Activated naive CD4-positive, alpha-beta T cell treated with anti-CD3 and anti-CD28 coated beads, Interleukin-2, amount 10 ng/mL, durations not matched to agents 7 days and 5 days (primary cell): ENCODE results near the gene MYL12A.
"Not testable (repeated sequence)": the region's sequence is repeated elsewhere in the genome, so short reads cannot be mapped to it uniquely, and the experiment has no call there.

ENCODE experiments used
- CTCF ChIA-PET: fragments of 350-600 bp; sonication (Branson Sonifier 250); formaldehyde crosslinking; loops from one replicate; lab custom pipeline; 2021; ENCODE audit warnings: antibody characterized with exemption; lab: Charles Lee
- DNase-seq: peaks from one replicate; pipeline ENCODE4 v3.0.0-alpha.2; 2020
- H3K27ac Mint-ChIP-seq: one replicate; pipeline ENCODE4 v1.8.0; 2021; ENCODE audit warnings: mild to moderate bottlenecking, moderate library complexity, mixed read lengths
- H3K27me3 Mint-ChIP-seq: one replicate; pipeline ENCODE4 v1.8.0; 2021; ENCODE audit warnings: mild to moderate bottlenecking, mixed read lengths
- H3K36me3 Mint-ChIP-seq: one replicate; pipeline ENCODE4 v1.8.0; 2021; ENCODE audit warnings: mixed read lengths
- H3K4me1 Mint-ChIP-seq: one replicate; pipeline ENCODE4 v1.8.0; 2021; ENCODE audit warnings: mixed read lengths
- H3K4me3 Mint-ChIP-seq: one replicate; pipeline ENCODE4 v1.8.0; 2021; ENCODE audit warnings: mild to moderate bottlenecking, moderate library complexity, mixed read lengths
- H3K9me3 Mint-ChIP-seq: one replicate; pipeline ENCODE4 v1.8.0; 2021; ENCODE audit warnings: mixed read lengths

MYL12A gene

DNA sequence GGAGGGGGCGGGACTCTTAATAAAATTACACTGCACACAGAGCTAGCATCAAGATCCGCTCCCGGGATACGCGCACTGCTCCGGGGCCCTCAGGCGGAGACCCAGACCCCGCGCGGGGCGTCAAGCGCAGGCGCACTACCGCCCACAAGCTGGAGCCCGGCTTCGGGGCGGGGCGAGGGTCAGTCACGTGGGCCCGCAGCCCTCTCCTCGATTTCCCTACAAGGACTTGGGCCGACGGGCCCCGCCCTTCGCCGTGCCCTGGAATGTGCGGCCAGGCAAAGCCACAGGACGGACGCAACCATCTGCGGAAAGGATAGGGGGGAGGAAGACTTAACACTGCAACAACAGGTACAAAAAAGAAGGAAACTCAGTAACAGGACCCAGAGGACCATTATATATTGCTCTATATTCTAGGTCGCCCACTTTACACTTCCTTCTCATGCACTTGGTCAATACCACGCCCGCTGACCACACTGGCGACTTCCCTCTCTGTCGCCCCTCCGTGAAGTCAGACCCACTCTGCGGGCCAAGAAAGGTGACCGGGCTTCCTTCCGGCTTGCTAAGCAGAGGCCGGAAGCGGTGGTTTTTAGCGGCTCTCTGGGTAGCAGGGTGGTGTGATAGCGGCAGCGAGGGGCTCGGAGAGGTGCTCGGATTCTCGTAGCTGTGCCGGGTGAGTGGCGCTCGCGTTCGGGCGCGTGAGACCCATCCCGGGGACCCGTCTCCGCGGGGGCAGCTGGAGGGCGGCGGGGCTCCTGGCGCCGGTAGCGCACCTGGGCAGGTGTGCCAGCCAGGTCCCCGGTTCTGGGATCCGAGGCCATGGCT is at the start of gene MYL12A:
Gene MYL12A, plus strand, starts transcription at position 562 of the 822 bp plus-strand sequence. CDS start 5,447 bp downstream, outside the sequence.
- H3K4me1 Mint-ChIP-seq, result peaks cover 39% of the 10 kb centered on the region
- DNase-seq, result peak; percentile 98

DNA sequence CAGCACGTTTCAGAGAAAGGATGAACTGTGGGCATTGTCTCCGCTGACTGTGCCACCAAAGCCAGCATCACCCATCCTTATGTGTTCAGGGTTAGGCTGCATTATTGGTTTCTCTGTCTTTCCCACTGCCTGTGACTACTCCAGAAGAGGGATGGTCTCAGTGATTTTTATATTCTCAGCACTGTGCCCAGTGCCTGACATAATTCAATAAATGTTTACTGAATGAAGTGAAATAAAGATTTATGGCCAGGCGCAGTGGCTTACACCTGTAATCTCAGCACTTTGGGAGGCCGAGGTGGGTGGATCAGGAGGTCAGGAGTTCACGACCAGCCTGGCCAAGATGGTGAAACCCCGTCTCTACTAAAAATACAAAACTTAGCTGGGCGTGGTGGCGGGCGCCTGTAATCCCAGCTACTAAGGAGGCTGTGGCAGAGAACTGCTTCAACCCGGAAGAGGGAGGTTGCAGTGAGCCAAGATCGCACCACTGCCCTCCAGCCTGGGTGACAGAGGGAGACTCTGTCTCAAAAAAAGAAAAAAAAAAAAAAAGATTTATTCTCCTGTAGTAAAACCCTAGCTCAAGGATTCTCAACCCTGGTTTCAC is 49.2 kb upstream of the MYL12A start:
- H3K4me1 Mint-ChIP-seq, DNase-seq, H3K36me3 Mint-ChIP-seq, H3K4me3 Mint-ChIP-seq, H3K9me3 Mint-ChIP-seq, H3K27ac Mint-ChIP-seq, CTCF ChIA-PET, H3K27me3 Mint-ChIP-seq: not testable (repeated sequence)

More for the DNA sequence above, at the start of gene MYL12A:
- Mint-ChIP-seq H3K4me3 (peak within 1 kb of the TSS; percentile 88), H3K27me3 (peaks cover 7% of the 10 kb centered on the region), H3K27ac (peak within 1 kb of the TSS; percentile 99), H3K36me3 (peaks cover 30% of the 10 kb centered on the region), H3K9me3 (peaks cover under 1% of the 10 kb centered on the region)
- CTCF ChIA-PET, result interaction anchor here (0.7 to 4.4 kb wide), 19 partner anchors 9 to 419 kb away, joined by 3 to 46 read pairs (median 5); no protein-coding TSS in a partner anchor

DNA sequence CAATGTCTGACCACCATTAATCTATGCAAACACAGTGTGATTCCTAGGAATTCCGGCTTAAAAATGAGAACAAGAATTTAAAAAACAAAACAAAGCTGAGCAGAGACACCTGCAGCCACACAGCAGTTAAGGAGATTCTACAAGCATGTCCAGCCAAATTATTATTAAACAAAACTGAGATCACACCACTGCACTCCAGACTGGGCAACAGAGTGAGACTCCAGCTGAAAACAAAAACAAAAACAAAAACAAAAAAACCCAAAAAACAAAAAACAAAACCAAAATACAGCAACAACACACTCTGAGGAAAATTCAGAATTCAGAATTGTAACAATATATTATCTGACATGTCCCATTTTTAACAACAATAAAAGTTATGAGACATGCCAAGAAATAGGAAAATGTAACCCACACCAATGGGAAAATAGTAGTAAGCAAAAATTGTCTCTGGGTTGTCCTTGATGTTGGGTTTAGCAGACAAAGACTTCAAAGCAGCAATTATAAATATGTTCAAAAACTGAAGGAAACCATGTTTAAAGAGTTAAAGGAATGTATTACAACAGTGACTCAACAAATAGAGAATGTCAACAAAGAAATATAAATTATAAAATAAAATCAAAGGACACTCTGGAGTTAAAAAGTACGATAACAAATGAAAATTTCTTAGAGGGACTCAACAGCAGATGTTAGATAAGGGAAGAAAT is 47.5 kb upstream of the MYL12A start:
- Mint-ChIP-seq H3K27ac (no peak overlapping the region), H3K27me3 (peaks cover 9% of the 10 kb centered on the region), H3K9me3 (no peaks in the 10 kb centered on the region), H3K4me3 (no peak overlapping the region), H3K36me3 (peaks cover 2% of the 10 kb centered on the region), H3K4me1 (no peaks in the 10 kb centered on the region)
- no peak for DNase-seq
- CTCF ChIA-PET, result no interaction called here

DNA sequence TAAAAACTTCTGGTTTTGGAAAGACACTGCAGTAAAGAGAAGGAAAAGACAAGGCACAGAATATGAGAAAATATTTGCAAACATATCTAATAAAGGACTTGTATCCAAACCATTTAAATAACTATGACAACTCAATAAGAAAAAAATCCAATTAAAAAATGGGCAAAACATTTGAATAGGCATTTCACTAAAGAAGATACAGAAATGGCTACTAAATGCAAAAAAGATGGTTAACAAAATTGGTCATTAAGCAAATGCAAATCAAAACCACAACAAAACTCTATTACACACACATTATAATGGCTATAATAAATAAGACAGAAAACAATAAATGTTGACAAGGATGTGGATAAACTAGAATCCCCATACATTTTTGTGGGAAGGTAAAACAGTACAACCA is 42.4 kb upstream of the MYL12A start:
- CTCF ChIA-PET, result no interaction called here
- Mint-ChIP-seq H3K4me1 (no peaks in the 10 kb centered on the region), H3K4me3 (no peak overlapping the region), H3K27ac (no peak overlapping the region), H3K9me3 (peaks cover 2% of the 10 kb centered on the region), H3K27me3 (no peaks in the 10 kb centered on the region), H3K36me3 (peaks cover 2% of the 10 kb centered on the region)
- DNase-seq, result no peak

DNA sequence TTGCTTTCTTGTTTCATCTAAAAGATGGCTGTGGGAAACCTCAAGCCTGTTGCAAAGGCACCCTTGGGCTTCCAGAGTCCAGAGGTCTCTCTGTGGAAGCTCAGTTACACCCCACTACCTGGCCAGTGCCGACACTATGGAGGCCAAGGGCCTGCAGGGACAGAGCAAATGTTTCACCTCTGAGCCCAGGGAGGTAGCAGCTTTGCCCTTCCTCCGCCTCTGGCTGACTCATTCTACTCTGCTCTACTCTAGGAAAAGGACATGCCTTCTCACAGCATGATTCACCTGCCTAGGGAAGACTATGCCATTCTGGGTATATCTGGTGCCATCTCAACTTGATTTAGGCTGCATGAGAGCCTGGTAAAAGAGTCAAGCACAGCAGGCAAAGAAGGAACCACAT is 40.0 kb upstream of the MYL12A start:
- H3K27ac Mint-ChIP-seq, result no peak overlapping the region
- H3K36me3 Mint-ChIP-seq, result peaks cover 4% of the 10 kb centered on the region

DNA sequence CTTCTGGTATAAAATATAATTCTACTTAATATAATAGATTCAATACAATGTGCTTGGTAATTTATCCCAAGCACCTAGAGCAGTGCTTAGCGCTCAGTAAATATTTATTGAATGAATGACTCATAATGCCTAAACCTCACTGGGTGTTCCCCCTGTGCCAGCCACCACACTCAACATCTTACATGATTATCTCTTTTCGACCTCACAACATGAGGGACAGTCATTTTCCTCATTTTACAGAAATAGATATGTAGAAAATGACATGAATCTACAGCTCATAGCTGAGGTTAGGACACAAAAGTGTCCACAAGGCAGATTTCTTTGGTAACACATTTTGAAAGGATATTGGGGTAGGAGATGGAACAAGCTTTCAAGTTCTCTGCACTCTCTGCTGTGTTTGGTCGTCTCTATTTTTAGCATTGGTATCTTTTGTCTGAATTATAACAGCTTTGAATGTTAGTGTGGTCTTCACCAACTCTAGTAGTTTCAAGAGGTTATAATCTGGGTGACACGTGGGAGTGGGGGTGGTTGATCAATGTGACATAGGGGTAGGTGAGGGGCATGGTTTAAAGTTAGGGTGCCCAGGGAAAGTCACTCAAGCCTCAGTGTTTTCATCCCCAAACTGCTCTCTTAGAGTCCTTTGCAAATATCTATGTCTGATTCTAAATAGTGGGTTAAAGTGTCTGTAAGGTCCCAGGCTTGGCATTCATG is 37.6 kb upstream of the MYL12A start:
- Mint-ChIP-seq H3K4me1 (peaks cover 13% of the 10 kb centered on the region), H3K9me3 (peaks cover 2% of the 10 kb centered on the region), H3K36me3 (peaks cover 4% of the 10 kb centered on the region), H3K27me3 (no peaks in the 10 kb centered on the region), H3K4me3 (no peak overlapping the region), H3K27ac (no peak overlapping the region)
- DNase-seq, result no peak
- CTCF ChIA-PET, result interaction anchor here (1.6 to 2.7 kb wide), 3 partner anchors 36 to 81 kb away, joined by 3 to 7 read pairs (median 4); no protein-coding TSS in a partner anchor

More for the DNA sequence above, 40.0 kb upstream of the MYL12A start:
- CTCF ChIA-PET, result no interaction called here
- no peak for DNase-seq
- no peaks in the 10 kb centered on the region for H3K4me1 Mint-ChIP-seq
- peaks cover 2% of the 10 kb centered on the region for H3K9me3 Mint-ChIP-seq
- H3K27me3 Mint-ChIP-seq, result no peaks in the 10 kb centered on the region
- H3K4me3 Mint-ChIP-seq, result no peak overlapping the region

DNA sequence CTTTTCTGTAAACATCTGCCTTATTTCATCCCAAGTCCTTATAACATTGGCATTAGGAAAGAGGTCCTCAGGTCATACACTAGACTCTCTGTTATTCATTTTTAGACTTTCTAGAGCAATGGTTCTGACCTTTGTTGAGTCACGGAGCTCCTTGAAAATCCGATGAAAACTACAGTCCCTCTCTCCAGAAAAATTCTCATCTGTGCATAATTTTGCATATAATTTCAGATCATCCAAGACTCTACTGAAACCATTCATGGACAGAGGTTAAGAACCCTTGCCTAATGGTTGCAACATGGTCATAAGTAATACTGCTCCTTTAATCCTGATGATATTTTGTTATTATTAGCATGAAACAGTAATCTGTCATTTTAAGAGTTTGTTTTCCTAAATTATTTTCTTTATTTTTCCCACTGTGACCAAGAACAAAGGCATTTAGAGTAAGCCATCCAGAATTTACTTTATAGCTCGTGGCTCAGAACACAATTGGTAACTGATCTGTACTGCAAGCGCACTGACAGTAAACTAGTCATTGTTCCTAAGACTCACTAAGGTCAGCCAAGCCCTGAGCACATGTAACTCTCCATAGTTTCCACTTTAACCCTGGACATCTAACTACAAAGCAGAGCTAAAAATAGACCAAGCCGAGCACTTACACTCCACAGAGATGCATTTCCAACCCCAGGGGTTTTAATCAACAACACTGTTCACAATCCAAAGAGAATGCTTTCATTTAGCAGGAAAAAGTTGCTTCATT is 36.2 kb upstream of the MYL12A start:
- Mint-ChIP-seq H3K27ac (no peak overlapping the region), H3K4me1 (peaks cover 13% of the 10 kb centered on the region), H3K4me3 (no peak overlapping the region), H3K36me3 (peaks cover 3% of the 10 kb centered on the region), H3K9me3 (peaks cover 1% of the 10 kb centered on the region), H3K27me3 (no peaks in the 10 kb centered on the region)
- CTCF ChIA-PET, result interaction anchor here (1.6 to 2.7 kb wide), 2 partner anchors 60 to 82 kb away, joined by 3 to 7 read pairs; no protein-coding TSS in a partner anchor
- no peak for DNase-seq

DNA sequence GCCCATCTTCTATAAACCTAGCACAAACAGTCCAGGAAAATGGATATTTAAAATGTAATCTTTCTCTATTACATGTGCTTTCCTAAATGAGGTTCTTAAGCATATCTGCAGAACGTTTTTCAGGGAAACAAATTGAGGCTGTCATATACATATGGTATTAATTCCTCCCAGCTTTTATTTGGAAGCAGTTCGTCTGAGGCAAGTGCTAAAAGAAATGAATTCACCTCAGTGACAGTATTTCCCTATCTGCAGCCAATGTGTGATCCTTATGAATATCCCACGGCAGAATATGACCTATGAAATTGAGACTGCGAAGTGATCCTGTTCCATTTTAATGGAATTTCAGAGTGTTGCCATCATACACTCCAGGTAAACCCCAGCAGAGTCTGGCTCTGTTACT is 34.9 kb upstream of the MYL12A start:
- Mint-ChIP-seq H3K4me3 (no peak overlapping the region), H3K27me3 (no peaks in the 10 kb centered on the region), H3K27ac (no peak overlapping the region), H3K36me3 (peaks cover 3% of the 10 kb centered on the region), H3K9me3 (no peaks in the 10 kb centered on the region), H3K4me1 (peaks cover 13% of the 10 kb centered on the region)
- DNase-seq, result no peak
- CTCF ChIA-PET, result interaction anchor here (1.3 to 1.4 kb wide), 2 partner anchors 61 to 218 kb away, joined by 3 to 4 read pairs; no protein-coding TSS in a partner anchor

DNA sequence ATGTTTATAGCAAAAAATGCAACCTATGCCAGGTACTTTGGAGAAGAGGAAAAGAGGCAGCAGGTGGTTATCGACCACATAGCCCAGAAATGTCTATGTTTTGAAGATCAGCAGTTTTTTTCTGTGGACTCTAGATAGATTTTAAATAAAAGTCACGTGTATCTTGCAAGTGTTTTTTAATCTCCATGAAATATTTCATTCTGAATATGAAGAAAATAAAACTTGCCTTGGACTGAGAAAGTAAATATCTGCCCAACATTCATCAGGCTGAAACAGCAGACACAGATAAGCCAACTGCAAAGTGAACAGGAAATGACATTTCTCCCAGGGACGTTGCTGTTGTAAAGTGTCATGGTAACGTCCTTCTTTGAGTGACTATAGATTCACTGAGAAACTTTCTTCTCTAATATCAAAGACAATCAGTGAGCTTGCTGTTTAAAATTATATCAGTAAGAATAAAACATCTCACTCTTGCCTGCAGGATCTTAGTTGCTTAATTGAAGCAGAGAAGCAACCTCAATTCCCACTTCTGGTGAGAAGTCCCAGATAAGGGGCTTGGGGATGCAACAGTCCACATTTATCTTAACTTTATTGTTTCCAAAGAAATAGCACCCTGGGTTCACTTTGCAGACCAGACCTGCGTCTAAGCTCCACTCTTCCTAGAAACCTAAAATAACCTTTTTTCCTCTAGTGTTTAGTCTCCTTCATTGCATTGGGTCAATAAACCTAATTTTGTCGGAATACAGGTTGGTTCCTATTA is 34.1 kb upstream of the MYL12A start:
- H3K9me3 Mint-ChIP-seq, result no peaks in the 10 kb centered on the region
- no peak overlapping the region for H3K27ac Mint-ChIP-seq
- DNase-seq, result peak; percentile 32
- no peak overlapping the region for H3K4me3 Mint-ChIP-seq
- no peaks in the 10 kb centered on the region for H3K27me3 Mint-ChIP-seq
- CTCF ChIA-PET, result interaction anchor here (1.0 to 2.2 kb wide), 4 partner anchors 32 to 219 kb away, joined by 3 to 6 read pairs (median 4); no protein-coding TSS in a partner anchor
- H3K4me1 Mint-ChIP-seq, result peaks cover 13% of the 10 kb centered on the region
- H3K36me3 Mint-ChIP-seq, result peaks cover 3% of the 10 kb centered on the region

DNA sequence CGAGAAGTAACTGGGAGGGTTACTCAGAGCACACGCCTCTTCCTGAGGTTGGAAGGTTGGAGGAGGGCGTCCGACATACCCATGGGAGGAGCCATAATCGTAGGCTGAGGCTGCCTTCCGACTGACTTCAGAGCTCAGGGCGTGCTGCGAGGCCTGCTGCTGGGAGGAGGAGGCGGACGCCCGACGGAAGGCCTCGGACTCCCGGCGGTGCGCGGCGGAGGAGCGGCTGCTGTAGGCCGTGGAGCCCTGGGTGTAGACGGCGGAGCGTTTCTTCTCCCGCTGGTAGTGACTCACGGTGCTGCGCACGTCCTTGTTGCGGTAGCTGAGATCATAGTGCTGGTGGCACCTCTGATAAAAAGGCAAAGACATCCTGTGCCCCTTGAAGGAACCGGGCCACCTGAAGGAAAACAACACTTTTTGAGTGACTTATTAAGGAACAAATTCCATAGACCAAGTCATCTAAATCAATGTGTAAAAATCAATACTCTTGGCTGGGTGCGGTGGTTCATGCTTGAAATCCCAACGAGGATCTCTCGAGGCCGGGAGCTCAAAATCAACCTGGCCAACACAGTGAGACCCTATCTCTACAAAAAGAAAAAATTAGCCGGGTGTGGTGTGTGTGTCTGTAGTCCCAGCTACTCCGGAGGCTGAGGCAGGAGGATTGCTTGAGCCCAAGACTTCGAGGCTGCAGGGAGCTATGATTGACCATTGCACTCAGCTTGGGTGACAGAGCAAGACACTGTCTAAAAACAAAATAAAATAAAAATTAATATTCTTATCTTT is 32.6 kb upstream of the MYL12A start:
- no peak overlapping the region for H3K27ac Mint-ChIP-seq

DNA sequence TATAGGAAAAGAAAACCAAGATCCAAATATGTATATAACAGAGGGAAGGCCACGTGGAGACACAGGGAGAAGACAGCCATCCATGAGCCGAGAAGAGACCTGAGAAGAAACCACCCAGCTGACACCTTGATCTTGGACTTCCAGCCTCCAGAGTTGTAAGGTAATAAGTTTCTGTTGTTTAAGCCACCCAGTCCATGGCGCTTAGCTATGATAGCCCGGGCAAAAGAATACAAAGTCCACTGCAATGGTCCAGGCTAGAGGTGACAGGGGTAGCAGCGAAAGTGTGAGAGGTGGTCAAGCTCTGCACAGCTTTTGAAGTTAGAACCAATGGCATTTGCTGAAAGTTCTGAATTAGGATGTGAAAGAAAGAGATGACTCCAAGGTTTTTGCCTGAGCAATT is 30.6 kb upstream of the MYL12A start:
- Mint-ChIP-seq H3K27ac (no peak overlapping the region), H3K4me1 (peaks cover 13% of the 10 kb centered on the region), H3K27me3 (no peaks in the 10 kb centered on the region), H3K9me3 (no peaks in the 10 kb centered on the region), H3K4me3 (no peak overlapping the region), H3K36me3 (no peaks in the 10 kb centered on the region)
- no peak for DNase-seq
- CTCF ChIA-PET, result no interaction called here

More for the DNA sequence above, 32.6 kb upstream of the MYL12A start:
- Mint-ChIP-seq H3K27me3 (no peaks in the 10 kb centered on the region), H3K4me3 (no peak overlapping the region), H3K36me3 (peaks cover 3% of the 10 kb centered on the region), H3K4me1 (peaks cover 13% of the 10 kb centered on the region), H3K9me3 (no peaks in the 10 kb centered on the region)
- DNase-seq, result no peak
- CTCF ChIA-PET, result interaction anchor here (1.1 to 2.2 kb wide), 2 partner anchors 31 to 86 kb away, joined by 4 to 6 read pairs; no protein-coding TSS in a partner anchor
